B cell (primary cell): ENCODE measurements around the gene YJEFN3. TPM values are rescaled to one million over a fixed set of nuclear protein-coding genes. Genes with fewer than 3 reads are reported as not detected.

Source experiments
- ATAC-seq: fragments of 200-7000 bp; cut with Tn5 transposase; one replicate; pipeline ENCODE4 v1.10.0; 2021; ENCODE audit warnings: low read depth, mild to moderate bottlenecking, moderate number of reproducible peaks, moderate library complexity
- CTCF ChIA-PET: fragments of 350-600 bp; sonication (Branson Sonifier 250); formaldehyde crosslinking; loops from one replicate; lab custom pipeline; 2021; ENCODE audit warnings: antibody characterized with exemption, inconsistent platforms; lab: Charles Lee
- POLR2A ChIA-PET: fragments of 350-600 bp; sonication (Branson Sonifier 250); formaldehyde crosslinking; loops from one replicate; lab custom pipeline; 2021; ENCODE audit warnings: antibody characterized with exemption; lab: Charles Lee
- DNase-seq: peaks from one replicate; pipeline ENCODE4 v3.0.0; 2013
- H2AFZ ChIP-seq: 2 replicates; pipeline ENCODE4 v1.6.1; 2012; ENCODE audit warnings: mild to moderate bottlenecking, low read depth, low read length; ENCODE audit not compliant: insufficient read depth, poor library complexity, severe bottlenecking
- H3K27ac ChIP-seq, 2 donors: 1 replicate in 1 of 2; 2 replicates in 1 of 2; pipeline ENCODE4 v1.5.1; 2012 to 2013; ENCODE audit warnings: low read length in 2 of 2, mild to moderate bottlenecking in 2 of 2, moderate library complexity in 1 of 2
- H3K27me3 ChIP-seq, 4 experiments: fragments of 200-600 bp in 1 of 4; sonication (generic) in 1 of 4; replicated peaks in 1 of 4; 1 replicate in 2 of 4; 2 replicates in 2 of 4; pipeline versions ENCODE4 v1.6.1 to v1.7.0; 2013 to 2016; ENCODE audit warnings: low read length in 3 of 4, mild to moderate bottlenecking in 2 of 4, mixed read lengths in 1 of 4, moderate library complexity in 1 of 4; ENCODE audit not compliant: insufficient read depth in 4 of 4, control insufficient read depth in 3 of 4; ENCODE audit errors: control extremely low read depth in 1 of 4
- H3K36me3 ChIP-seq, 2 experiments: replicated peaks in 1 of 2; 1 replicate in 1 of 2; 2 replicates in 1 of 2; pipeline versions ENCODE4 v1.6.1 to v1.7.1; 2013; ENCODE audit warnings: low read length in 1 of 2; ENCODE audit not compliant: insufficient read depth in 2 of 2, control insufficient read depth in 1 of 2; ENCODE audit errors: control extremely low read depth in 1 of 2, extremely low read depth in 1 of 2
- H3K4me1 ChIP-seq, 2 donors: fragments of 200-600 bp in 1 of 2; sonication (generic) in 1 of 2; 1 replicate in 1 of 2; 2 replicates in 1 of 2; pipeline versions ENCODE4 v1.5.1 to v1.6.1; 2013 to 2017; ENCODE audit warnings: low read length in 2 of 2; ENCODE audit not compliant: control insufficient read depth in 2 of 2, insufficient read depth in 2 of 2
- H3K4me2 ChIP-seq: replicated peaks from 2 replicates; pipeline ENCODE3; 2012; ENCODE audit warnings: mild to moderate bottlenecking, low read depth, low read length; ENCODE audit not compliant: poor library complexity, severe bottlenecking
- H3K4me3 ChIP-seq, 5 experiments: fragments of 200-600 bp in 1 of 5; sonication (generic) in 1 of 5; 1 replicate in 3 of 5; 2 replicates in 2 of 5; pipeline versions ENCODE4 v1.5.1 to v1.7.0; 2011 to 2016; ENCODE audit warnings: low read length in 4 of 5, mild to moderate bottlenecking in 4 of 5, low read depth in 2 of 5, control low read depth in 1 of 5, moderate library complexity in 1 of 5; ENCODE audit not compliant: insufficient read depth in 1 of 5; ENCODE audit errors: control extremely low read depth in 1 of 5, extremely low read depth in 1 of 5
- H3K79me2 ChIP-seq: fragments of 200-600 bp; sonication (generic); one replicate; pipeline ENCODE4 v1.6.0; 2016; ENCODE audit warnings: low read length; ENCODE audit not compliant: control insufficient read depth, insufficient read depth
- H3K9ac ChIP-seq: fragments of 200-600 bp; sonication (generic); 2 replicates; pipeline ENCODE4 v1.6.1; 2017; ENCODE audit warnings: mild to moderate bottlenecking, low read length, moderate library complexity
- H3K9me3 ChIP-seq, 3 donors: one replicate each; pipeline versions ENCODE4 v1.6.1 to v1.7.1; 2013; ENCODE audit warnings: low read length in 2 of 3; ENCODE audit not compliant: control insufficient read depth in 2 of 3, insufficient read depth in 1 of 3; ENCODE audit errors: control extremely low read depth in 1 of 3
- H4K20me1 ChIP-seq: 2 replicates; pipeline ENCODE4 v1.6.0; 2012; ENCODE audit warnings: mild to moderate bottlenecking, low read length; ENCODE audit not compliant: insufficient read depth, control insufficient read depth, poor library complexity, severe bottlenecking
- H3K27ac Mint-ChIP-seq: one replicate; pipeline ENCODE4 v1.8.0; 2021; ENCODE audit warnings: mixed read lengths
- H3K27me3 Mint-ChIP-seq: one replicate; pipeline ENCODE4 v1.8.0; 2021; ENCODE audit warnings: mixed read lengths
- H3K4me1 Mint-ChIP-seq: one replicate; pipeline ENCODE4 v1.8.0; 2021; ENCODE audit warnings: mixed read lengths
- H3K4me3 Mint-ChIP-seq: one replicate; pipeline ENCODE4 v1.8.0; 2021; ENCODE audit warnings: mixed read lengths
- H3K9me3 Mint-ChIP-seq: one replicate; pipeline ENCODE4 v1.8.0; 2022; ENCODE audit warnings: mixed read lengths; ENCODE audit not compliant: insufficient read depth
- EZH2 ChIP-seq: IDR thresholded peaks from 2 replicates; pipeline ENCODE4 v1.6.1; 2012; ENCODE audit warnings: borderline replicate concordance, low read depth, mild to moderate bottlenecking, moderate library complexity, low read length; ENCODE audit not compliant: insufficient read depth, poor library complexity, severe bottlenecking
- WGBS: methylation state at CpG from one replicate; pipeline ENCODE4 v1.1.5; 2013; ENCODE audit warnings: missing lambda C conversion rate; ENCODE audit not compliant: insufficient coverage; 5-methylcytosine and 5-hydroxymethylcytosine counted together
- intact Hi-C: fragments of 100-400 bp; cut with micrococcal nuclease; formaldehyde crosslinking; loops from one replicate; pipeline ENCODE4 v1.10.0; 2022
- polyA plus RNA-seq: library from polyadenylated mRNA; depleted of rRNA; stranded (reverse); fragments of >200 nt; gene quantifications from 2 replicates; pipeline ENCODE4 v1.2.3, GENCODE V29; 2012
- total RNA-seq, 2 donors: library from RNA; stranded (reverse); fragments of 120-200 nt in 1 of 2; gene quantifications; 1 replicate in 1 of 2; 2 replicates in 1 of 2; pipeline versions ENCODE4 v1.2.3 to v1.2.4, GENCODE V29; 2013 to 2022
- TF ChIP-seq, protein P1 (sequence below): fragments of 200-600 bp; IDR thresholded peaks from one replicate; pipeline ENCODE4 v1.8.0; 2022; ENCODE audit warnings: antibody characterized with exemption, mild to moderate bottlenecking

The YJEFN3 gene
- total and polyA plus RNA-seq, 2 donors (not counting 1 experiment from before 2014, with no cell fraction given), result 7.1 to 8.8 TPM

- DNase-seq (no peak), ATAC-seq (no peak)
- TF ChIP-seq EZH2, result no peak
- TF ChIP-seq, protein P1, sequence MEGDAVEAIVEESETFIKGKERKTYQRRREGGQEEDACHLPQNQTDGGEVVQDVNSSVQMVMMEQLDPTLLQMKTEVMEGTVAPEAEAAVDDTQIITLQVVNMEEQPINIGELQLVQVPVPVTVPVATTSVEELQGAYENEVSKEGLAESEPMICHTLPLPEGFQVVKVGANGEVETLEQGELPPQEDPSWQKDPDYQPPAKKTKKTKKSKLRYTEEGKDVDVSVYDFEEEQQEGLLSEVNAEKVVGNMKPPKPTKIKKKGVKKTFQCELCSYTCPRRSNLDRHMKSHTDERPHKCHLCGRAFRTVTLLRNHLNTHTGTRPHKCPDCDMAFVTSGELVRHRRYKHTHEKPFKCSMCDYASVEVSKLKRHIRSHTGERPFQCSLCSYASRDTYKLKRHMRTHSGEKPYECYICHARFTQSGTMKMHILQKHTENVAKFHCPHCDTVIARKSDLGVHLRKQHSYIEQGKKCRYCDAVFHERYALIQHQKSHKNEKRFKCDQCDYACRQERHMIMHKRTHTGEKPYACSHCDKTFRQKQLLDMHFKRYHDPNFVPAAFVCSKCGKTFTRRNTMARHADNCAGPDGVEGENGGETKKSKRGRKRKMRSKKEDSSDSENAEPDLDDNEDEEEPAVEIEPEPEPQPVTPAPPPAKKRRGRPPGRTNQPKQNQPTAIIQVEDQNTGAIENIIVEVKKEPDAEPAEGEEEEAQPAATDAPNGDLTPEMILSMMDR, result no peak
- Mint-ChIP-seq H3K4me1 (no peaks in the 10 kb centered on the region), H3K27me3 (no peaks in the 10 kb centered on the region), H3K4me3 (no peak overlapping the region), H3K27ac (no peak overlapping the region), H3K9me3 (no peaks in the 10 kb centered on the region)
- Histone ChIP-seq H3K4me3 (no peak overlapping the region), H3K9me3 (no peaks in the 10 kb centered on the region), H2AFZ (no peak overlapping the region), H4K20me1 (peaks cover 12% of the 10 kb centered on the region), H3K4me1 (no peaks in the 10 kb centered on the region), H3K79me2 (peaks cover 69% of the 10 kb centered on the region), H3K9ac (no peak overlapping the region), H3K27me3 (no peaks in the 10 kb centered on the region), H3K4me2 (no peak overlapping the region), H3K36me3 (peaks cover 0 to 75% of the 10 kb centered on the region in 2 experiments), H3K27ac (no peak overlapping the region)
- WGBS, result 98% methylated on average over 30 of the region's 30 CpGs
- intact Hi-C loops, result no loop called here
- ChIA-PET CTCF (interaction anchor here (1.4 kb wide), 1 partner anchor 47 kb away, joined by 3 read pairs; no protein-coding TSS in a partner anchor), POLR2A (interaction anchor here (0.6 to 0.7 kb wide), 2 partner anchors 11 to 771 kb away, joined by 3 to 5 read pairs; no protein-coding TSS in a partner anchor)
Measured at GRCh38 chr19:19495614-19496603, 32.8 kb upstream of the YJEFN3 start.
